ENCODE measurements around the gene TUBGCP2.

TUBGCP2 gene

DNA sequence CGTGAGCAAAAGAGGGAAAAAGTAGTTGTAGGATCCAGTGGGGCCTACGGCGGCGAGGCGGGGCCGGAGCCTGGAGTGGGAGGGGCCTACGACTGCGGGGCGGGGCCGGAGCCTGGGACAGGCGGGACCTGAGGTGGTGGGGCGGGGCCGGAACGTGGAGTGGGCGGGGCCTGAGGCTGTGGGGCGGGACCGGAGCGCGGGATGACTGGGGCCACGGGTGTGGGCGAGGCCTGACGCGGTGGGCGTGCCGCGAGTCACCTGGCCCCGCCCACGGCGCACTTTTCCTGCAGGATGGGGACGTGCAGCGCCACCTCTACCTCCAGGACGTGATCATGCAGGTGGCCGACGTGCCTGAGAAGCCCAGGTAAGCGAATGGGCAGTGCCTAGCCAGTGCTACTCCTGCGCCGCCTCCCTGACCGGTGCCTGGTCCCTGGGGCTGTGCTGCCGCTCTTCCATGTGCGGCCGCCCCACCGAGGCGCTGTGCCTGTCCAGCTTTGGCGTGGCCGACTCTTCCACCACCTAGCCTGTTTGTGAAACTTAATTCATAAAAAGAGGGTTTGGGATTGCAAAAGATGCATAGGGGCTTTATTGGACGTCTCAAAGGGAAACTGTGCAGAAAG is 538 bp upstream of the TUBGCP2 start:
- Histone ChIP-seq H3K79me2 (ENCODE audit: insufficient read depth, low read length) (peaks cover 30% of the 10 kb centered on the region), H3K9me3 (ENCODE audit: insufficient read depth, low read length) (no peaks in the 10 kb centered on the region), H3K9ac (ENCODE audit: low read length) (peak overlapping the region; percentile 85), H2AFZ (ENCODE audit: low read depth, low read length, severe bottlenecking) (peak overlapping the region; percentile 84), H3K4me2 (ENCODE audit: low read depth, low read length, poor library complexity, severe bottlenecking) (peak overlapping the region; percentile 82), H3K27me3 (ENCODE audit: low read length) (no peaks in the 10 kb centered on the region), H3K36me3 (ENCODE audit: low read length) (peaks cover 4% of the 10 kb centered on the region; the same call in 1 of the 2 replicates), H3F3A (ENCODE audit: insufficient read depth) (peaks cover 5% of the 10 kb centered on the region; the same call in 1 of the 2 replicates), H3K4me3 (ENCODE audit: insufficient read depth, low read length, poor library complexity, severe bottlenecking) (peak overlapping the region; percentile 85), H3K9me2 (replicated peaks; ENCODE audit: insufficient read depth, low read length) (no peaks in the 10 kb centered on the region), H4K20me1 (ENCODE audit: low read depth, low read length) (no peaks in the 10 kb centered on the region), H3K27ac (ENCODE audit: low read depth, low read length) (peak overlapping the region; percentile 77)
- TF ChIP-seq CTCF (IDR thresholded peaks at IDR 0.05; ENCODE audit: insufficient read depth, low read length, poor library complexity, severe bottlenecking), result no peak
- no peak for TF ChIP-seq EZH2phosphoT487 (conservative IDR thresholded peaks at IDR 0.05; ENCODE audit: low read length)

DNA sequence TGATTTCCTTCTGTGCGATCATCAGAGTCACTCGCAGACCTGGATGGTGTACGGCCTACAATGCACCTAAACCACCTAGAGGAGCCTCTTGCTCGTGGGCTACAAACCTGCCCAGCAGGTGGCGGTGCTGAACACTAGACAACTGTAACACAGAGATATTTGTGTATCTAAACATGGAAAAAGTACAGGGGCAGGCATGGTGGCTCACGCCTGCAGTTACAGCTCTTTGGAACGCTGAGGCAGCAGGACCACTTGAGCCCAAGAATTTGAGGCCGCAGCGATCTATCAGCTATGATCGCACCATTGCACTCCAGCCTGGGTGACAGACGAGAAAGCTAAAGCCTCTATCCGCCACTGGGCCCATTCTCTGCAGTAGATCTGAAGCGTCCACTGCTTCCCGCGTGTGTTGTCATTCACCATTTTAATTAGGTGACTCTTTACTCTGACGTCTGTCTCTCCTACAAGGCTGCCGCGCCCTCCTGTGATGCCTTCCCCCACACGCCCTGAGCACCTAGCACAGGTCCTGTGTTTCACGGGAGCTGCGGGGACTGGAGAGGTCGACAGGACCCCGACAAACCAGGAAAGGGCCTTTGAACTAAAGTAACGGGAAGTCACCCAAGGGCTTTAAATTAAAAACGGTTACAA is 774 bp downstream of the TUBGCP2 start:
- H3K36me3 ChIP-seq (ENCODE audit: low read length), result peaks cover 4% of the 10 kb centered on the region; the same call in 1 of the 2 replicates
- H3K4me3 ChIP-seq (ENCODE audit: insufficient read depth, low read length, poor library complexity, severe bottlenecking), result peak overlapping the region; percentile 85
- H3F3A ChIP-seq (ENCODE audit: insufficient read depth), result peaks cover 5% of the 10 kb centered on the region; the same call in 1 of the 2 replicates
- peak overlapping the region; percentile 84 for H2AFZ ChIP-seq (ENCODE audit: low read depth, low read length, severe bottlenecking)
- no peaks in the 10 kb centered on the region for H3K9me3 ChIP-seq (ENCODE audit: insufficient read depth, low read length)
- H4K20me1 ChIP-seq (ENCODE audit: low read depth, low read length), result no peaks in the 10 kb centered on the region
- H3K27me3 ChIP-seq (ENCODE audit: low read length), result no peaks in the 10 kb centered on the region
- peak overlapping the region; percentile 82 for H3K4me2 ChIP-seq (ENCODE audit: low read depth, low read length, poor library complexity, severe bottlenecking)
- H3K9ac ChIP-seq (ENCODE audit: low read length), result peak overlapping the region; percentile 85
- H3K9me2 ChIP-seq (replicated peaks; ENCODE audit: insufficient read depth, low read length), result no peaks in the 10 kb centered on the region
- TF ChIP-seq EZH2phosphoT487 (conservative IDR thresholded peaks at IDR 0.05; ENCODE audit: low read length) (no peak), CTCF (IDR thresholded peaks at IDR 0.05; ENCODE audit: insufficient read depth, low read length, poor library complexity, severe bottlenecking) (peak; percentile 4)
- peaks cover 40% of the 10 kb centered on the region for H3K79me2 ChIP-seq (ENCODE audit: insufficient read depth, low read length)
- peak overlapping the region; percentile 77 for H3K27ac ChIP-seq (ENCODE audit: low read depth, low read length)

DNA sequence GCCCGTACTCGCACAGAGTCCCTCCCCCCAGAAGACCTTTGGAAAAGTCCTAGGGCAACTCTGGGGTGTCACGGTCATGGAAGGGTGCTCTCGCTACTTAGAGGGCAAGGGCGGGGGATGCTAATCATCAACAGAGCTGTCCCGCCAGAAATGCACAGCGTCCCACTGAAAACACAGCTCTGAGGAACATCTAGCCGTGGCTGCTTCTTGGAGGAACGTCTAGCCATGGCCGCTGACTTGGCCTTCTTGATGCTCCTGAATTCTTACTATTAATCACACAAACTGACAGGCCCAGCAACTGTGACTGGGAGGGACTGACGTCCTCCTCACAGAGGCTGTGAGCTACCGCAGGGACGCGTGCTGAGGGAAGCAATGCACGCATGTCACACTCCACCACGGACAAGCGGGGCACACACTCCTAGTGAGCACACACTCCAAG is 1.7 kb downstream of the TUBGCP2 start:
- H3K9ac ChIP-seq (ENCODE audit: low read length), result no peak overlapping the region
- peak overlapping the region; percentile 82 for H3K4me2 ChIP-seq (ENCODE audit: low read depth, low read length, poor library complexity, severe bottlenecking)
- H3K27ac ChIP-seq (ENCODE audit: low read depth, low read length), result no peak overlapping the region
- H3K4me3 ChIP-seq (ENCODE audit: insufficient read depth, low read length, poor library complexity, severe bottlenecking), result no peak overlapping the region
- H3F3A ChIP-seq (ENCODE audit: insufficient read depth), result peaks cover 5% of the 10 kb centered on the region; the same call in 1 of the 2 replicates
- H3K9me2 ChIP-seq (replicated peaks; ENCODE audit: insufficient read depth, low read length), result no peaks in the 10 kb centered on the region
- TF ChIP-seq EZH2phosphoT487 (conservative IDR thresholded peaks at IDR 0.05; ENCODE audit: low read length) (no peak), CTCF (IDR thresholded peaks at IDR 0.05; ENCODE audit: insufficient read depth, low read length, poor library complexity, severe bottlenecking) (no peak)
- peaks cover 40% of the 10 kb centered on the region for H3K79me2 ChIP-seq (ENCODE audit: insufficient read depth, low read length)
- H4K20me1 ChIP-seq (ENCODE audit: low read depth, low read length), result no peaks in the 10 kb centered on the region
- H3K27me3 ChIP-seq (ENCODE audit: low read length), result no peaks in the 10 kb centered on the region
- H2AFZ ChIP-seq (ENCODE audit: low read depth, low read length, severe bottlenecking), result no peak overlapping the region
- peaks cover 4% of the 10 kb centered on the region; the same call in 1 of the 2 replicates for H3K36me3 ChIP-seq (ENCODE audit: low read length)
- H3K9me3 ChIP-seq (ENCODE audit: insufficient read depth, low read length), result no peaks in the 10 kb centered on the region

All from SU-DHL-6 (cell line).